ENCODE results near the gene SAP30BP. TPM values are rescaled to one million over a fixed set of nuclear protein-coding genes. Genes with fewer than 3 reads are reported as not detected.

Gene SAP30BP
- total and polyA plus RNA-seq, 2 of the 13 experiments (the other 11 are each of a cell fraction or from before 2014, with no cell fraction given): 67.7 to 99.4 TPM

- TF ChIP-seq ZNF878 (CRISPR knock-in tag; IDR thresholded peaks at IDR 0.05) (no peak), ZKSCAN8 (CRISPR knock-in tag; IDR thresholded peaks at IDR 0.05; ENCODE audit: borderline replicate concordance) (0 out of 2 replicates have a peak, but pooled peaks have one; percentile 31), ZNF296 (CRISPR knock-in tag; conservative IDR thresholded peaks at IDR 0.05) (no peak), IRX3 (CRISPR knock-in tag; IDR thresholded peaks at IDR 0.05; ENCODE audit: borderline replicate concordance, low read depth) (no peak), ZNF703 (CRISPR knock-in tag; IDR thresholded peaks at IDR 0.05; ENCODE audit: borderline replicate concordance) (no peak), HCFC1 (IDR thresholded peaks at IDR 0.05; ENCODE audit: low read depth, low read length) (no peak), ZNF235 (CRISPR knock-in tag; IDR thresholded peaks at IDR 0.05; ENCODE audit: borderline replicate concordance) (no peak), AFF4 (CRISPR knock-in tag; IDR thresholded peaks at IDR 0.05) (no peak), KDM4B (CRISPR knock-in tag; IDR thresholded peaks at IDR 0.05) (no peak), SRSF9 (IDR thresholded peaks at IDR 0.05; ENCODE audit: borderline replicate concordance, insufficient read depth, low read depth, low read length, poor library complexity, severe bottlenecking) (no peak), KLF12 (CRISPR knock-in tag; IDR thresholded peaks at IDR 0.05; ENCODE audit: borderline replicate concordance) (no peak), KAT7 (CRISPR knock-in tag; IDR thresholded peaks at IDR 0.05; ENCODE audit: borderline replicate concordance) (no peak), ZSCAN25 (CRISPR knock-in tag; IDR thresholded peaks at IDR 0.05) (no peak), EZH2 (conservative IDR thresholded peaks at IDR 0.05; ENCODE audit: low read depth, low read length) (no peak), ONECUT2 (CRISPR knock-in tag; IDR thresholded peaks at IDR 0.05) (no peak), NRL (CRISPR knock-in tag; IDR thresholded peaks at IDR 0.05; ENCODE audit: borderline replicate concordance) (no peak), ZNF549 (CRISPR knock-in tag; IDR thresholded peaks at IDR 0.05) (no peak), ZNF850 (CRISPR knock-in tag; conservative IDR thresholded peaks at IDR 0.05) (no peak)
- TF ChIP-seq, protein P1, sequence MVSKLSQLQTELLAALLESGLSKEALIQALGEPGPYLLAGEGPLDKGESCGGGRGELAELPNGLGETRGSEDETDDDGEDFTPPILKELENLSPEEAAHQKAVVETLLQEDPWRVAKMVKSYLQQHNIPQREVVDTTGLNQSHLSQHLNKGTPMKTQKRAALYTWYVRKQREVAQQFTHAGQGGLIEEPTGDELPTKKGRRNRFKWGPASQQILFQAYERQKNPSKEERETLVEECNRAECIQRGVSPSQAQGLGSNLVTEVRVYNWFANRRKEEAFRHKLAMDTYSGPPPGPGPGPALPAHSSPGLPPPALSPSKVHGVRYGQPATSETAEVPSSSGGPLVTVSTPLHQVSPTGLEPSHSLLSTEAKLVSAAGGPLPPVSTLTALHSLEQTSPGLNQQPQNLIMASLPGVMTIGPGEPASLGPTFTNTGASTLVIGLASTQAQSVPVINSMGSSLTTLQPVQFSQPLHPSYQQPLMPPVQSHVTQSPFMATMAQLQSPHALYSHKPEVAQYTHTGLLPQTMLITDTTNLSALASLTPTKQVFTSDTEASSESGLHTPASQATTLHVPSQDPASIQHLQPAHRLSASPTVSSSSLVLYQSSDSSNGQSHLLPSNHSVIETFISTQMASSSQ (IDR thresholded peaks at IDR 0.05; ENCODE audit: low read depth): no peak
- TF ChIP-seq, protein P1 (CRISPR knock-in tag; IDR thresholded peaks at IDR 0.05; ENCODE audit: borderline replicate concordance): no peak
- TF ChIP-seq, protein P2, sequence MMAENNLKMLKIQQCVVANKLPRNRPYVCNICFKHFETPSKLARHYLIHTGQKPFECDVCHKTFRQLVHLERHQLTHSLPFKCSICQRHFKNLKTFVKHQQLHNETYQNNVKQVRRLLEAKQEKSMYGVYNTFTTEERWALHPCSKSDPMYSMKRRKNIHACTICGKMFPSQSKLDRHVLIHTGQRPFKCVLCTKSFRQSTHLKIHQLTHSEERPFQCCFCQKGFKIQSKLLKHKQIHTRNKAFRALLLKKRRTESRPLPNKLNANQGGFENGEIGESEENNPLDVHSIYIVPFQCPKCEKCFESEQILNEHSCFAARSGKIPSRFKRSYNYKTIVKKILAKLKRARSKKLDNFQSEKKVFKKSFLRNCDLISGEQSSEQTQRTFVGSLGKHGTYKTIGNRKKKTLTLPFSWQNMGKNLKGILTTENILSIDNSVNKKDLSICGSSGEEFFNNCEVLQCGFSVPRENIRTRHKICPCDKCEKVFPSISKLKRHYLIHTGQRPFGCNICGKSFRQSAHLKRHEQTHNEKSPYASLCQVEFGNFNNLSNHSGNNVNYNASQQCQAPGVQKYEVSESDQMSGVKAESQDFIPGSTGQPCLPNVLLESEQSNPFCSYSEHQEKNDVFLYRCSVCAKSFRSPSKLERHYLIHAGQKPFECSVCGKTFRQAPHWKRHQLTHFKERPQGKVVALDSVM (CRISPR knock-in tag; IDR thresholded peaks at IDR 0.05): no peak
These were observed 71.2 kb downstream of the SAP30BP start (continued) for GRCh38 chr17:75738218-75738802.
